Duodenal mucosa (tissue), 2 donors: Measurements from ENCODE around the gene LSAMP.

Experiments used
- H3K27ac ChIP-seq: one replicate; pipeline ENCODE4 v1.7.0; 2013; ENCODE audit warnings: low read depth, low read length
- H3K27me3 ChIP-seq, 2 donors: one replicate each; pipeline ENCODE4 v1.7.0; 2013; ENCODE audit warnings: low read length in 2 of 2, control low read depth in 1 of 2; ENCODE audit not compliant: insufficient read depth in 2 of 2, control insufficient read depth in 1 of 2
- H3K36me3 ChIP-seq, 2 donors: one replicate each; pipeline ENCODE4 v1.7.0; 2013; ENCODE audit warnings: low read length in 2 of 2, control low read depth in 1 of 2; ENCODE audit not compliant: insufficient read depth in 2 of 2, control insufficient read depth in 1 of 2
- H3K4me1 ChIP-seq, 2 donors: one replicate each; pipeline ENCODE4 v1.7.0; 2013; ENCODE audit warnings: low read length in 2 of 2, control low read depth in 1 of 2; ENCODE audit not compliant: insufficient read depth in 2 of 2, control insufficient read depth in 1 of 2
- H3K4me3 ChIP-seq, 2 donors: one replicate each; pipeline ENCODE4 v1.7.0; 2013; ENCODE audit warnings: low read length in 2 of 2, low read depth in 1 of 2
- H3K9ac ChIP-seq, 2 donors: one replicate each; pipeline ENCODE4 v1.7.0; 2013; ENCODE audit warnings: low read length in 2 of 2, low read depth in 1 of 2
- H3K9me3 ChIP-seq, 2 donors: one replicate each; pipeline ENCODE4 v1.7.0; 2013; ENCODE audit warnings: low read length in 2 of 2, control low read depth in 1 of 2; ENCODE audit not compliant: control insufficient read depth in 1 of 2

The LSAMP gene

DNA sequence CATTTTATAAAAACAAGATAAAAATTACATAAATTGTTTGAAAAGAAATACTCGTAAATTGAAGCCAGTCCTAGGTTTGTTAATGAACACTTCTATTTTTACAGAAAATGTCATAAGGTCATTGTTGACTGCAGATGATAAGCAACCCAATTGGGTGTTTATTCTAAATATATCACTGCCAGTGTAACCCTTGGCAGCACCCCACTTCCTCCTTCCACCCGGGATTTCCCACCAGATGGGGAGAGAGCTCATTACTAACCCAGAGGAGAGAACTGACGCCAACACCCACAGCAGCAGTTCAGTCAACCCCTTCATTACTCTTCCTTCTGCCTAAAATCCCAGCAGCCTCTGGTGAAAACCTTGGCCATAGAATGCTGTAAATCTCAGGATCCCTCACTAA lies 514.4 kb downstream of the LSAMP start:
- Histone ChIP-seq H3K36me3 (no peaks in the 10 kb centered on the region), H3K9me3 (no peaks in the 10 kb centered on the region), H3K4me3 (no peak overlapping the region), H3K27me3 (no peaks in the 10 kb centered on the region), H3K4me1 (no peaks in the 10 kb centered on the region), H3K9ac (no peak overlapping the region), H3K27ac (no peak overlapping the region)

DNA sequence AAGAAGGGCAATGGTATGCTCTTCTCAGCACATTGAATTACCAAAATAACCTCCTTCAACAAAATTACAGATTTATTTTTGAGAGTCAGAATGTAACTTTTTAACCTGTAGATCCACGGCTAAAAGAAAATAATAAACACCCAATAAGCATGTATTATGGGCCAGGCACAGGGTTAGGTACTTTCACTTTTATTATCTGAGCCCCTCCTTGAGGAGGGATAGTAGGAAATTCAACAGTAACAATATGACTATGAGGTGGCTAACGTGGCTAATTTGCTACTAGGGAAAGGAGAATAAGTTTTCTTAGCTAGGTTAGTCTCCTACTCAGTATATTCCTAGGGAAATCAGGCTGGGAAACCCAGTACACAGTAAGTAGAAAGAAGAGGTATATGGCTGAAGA lies 515.1 kb downstream of the LSAMP start:
- H3K4me1 ChIP-seq, result no peaks in the 10 kb centered on the region
- H3K9ac ChIP-seq, result no peak overlapping the region
- H3K36me3 ChIP-seq, result no peaks in the 10 kb centered on the region
- H3K9me3 ChIP-seq, result no peaks in the 10 kb centered on the region
- H3K4me3 ChIP-seq, result no peak overlapping the region
- H3K27ac ChIP-seq, result no peak overlapping the region
- H3K27me3 ChIP-seq, result no peaks in the 10 kb centered on the region

- H3K36me3 ChIP-seq, result no peaks in the 10 kb centered on the region
- H3K27ac ChIP-seq, result no peak overlapping the region
- H3K9ac ChIP-seq, result no peak overlapping the region
- H3K9me3 ChIP-seq, result no peaks in the 10 kb centered on the region
- no peaks in the 10 kb centered on the region for H3K27me3 ChIP-seq
- no peak overlapping the region for H3K4me3 ChIP-seq
- H3K4me1 ChIP-seq, result no peaks in the 10 kb centered on the region
These were observed 516.9 kb downstream of the LSAMP start for GRCh38 chr3:115928376-115928775.

DNA sequence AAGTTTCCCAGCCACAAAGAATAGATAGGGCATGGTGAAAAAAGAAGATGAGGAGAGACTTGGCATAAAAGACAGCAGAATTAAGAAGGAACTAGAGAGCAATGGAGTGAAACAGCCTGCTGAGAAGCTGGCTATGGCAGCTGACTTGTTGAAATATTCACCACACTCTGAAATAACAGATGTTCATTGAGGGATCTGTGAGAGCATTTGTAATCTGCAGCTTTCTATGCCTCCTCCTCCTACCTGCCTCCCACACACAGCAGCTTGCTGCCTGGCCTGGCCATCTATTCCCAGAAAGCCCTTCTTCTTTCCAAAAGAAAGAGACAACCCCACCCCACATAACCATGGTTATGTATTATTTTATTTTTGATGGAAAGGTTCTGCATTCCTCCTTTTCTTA lies 518.1 kb downstream of the LSAMP start:
- H3K27ac ChIP-seq, result no peak overlapping the region
- H3K9me3 ChIP-seq, result no peaks in the 10 kb centered on the region
- H3K27me3 ChIP-seq, result no peaks in the 10 kb centered on the region
- H3K36me3 ChIP-seq, result no peaks in the 10 kb centered on the region
- H3K9ac ChIP-seq, result no peak overlapping the region
- no peak overlapping the region for H3K4me3 ChIP-seq
- H3K4me1 ChIP-seq, result no peaks in the 10 kb centered on the region

GRCh38 chr3:115922681-115923347 lies 522.5 kb downstream of the LSAMP start:
- no peaks in the 10 kb centered on the region for H3K36me3 ChIP-seq
- no peak overlapping the region for H3K4me3 ChIP-seq
- H3K27ac ChIP-seq, result no peak overlapping the region
- no peaks in the 10 kb centered on the region for H3K4me1 ChIP-seq
- H3K9me3 ChIP-seq, result no peaks in the 10 kb centered on the region
- no peak overlapping the region for H3K9ac ChIP-seq
- no peaks in the 10 kb centered on the region for H3K27me3 ChIP-seq

DNA sequence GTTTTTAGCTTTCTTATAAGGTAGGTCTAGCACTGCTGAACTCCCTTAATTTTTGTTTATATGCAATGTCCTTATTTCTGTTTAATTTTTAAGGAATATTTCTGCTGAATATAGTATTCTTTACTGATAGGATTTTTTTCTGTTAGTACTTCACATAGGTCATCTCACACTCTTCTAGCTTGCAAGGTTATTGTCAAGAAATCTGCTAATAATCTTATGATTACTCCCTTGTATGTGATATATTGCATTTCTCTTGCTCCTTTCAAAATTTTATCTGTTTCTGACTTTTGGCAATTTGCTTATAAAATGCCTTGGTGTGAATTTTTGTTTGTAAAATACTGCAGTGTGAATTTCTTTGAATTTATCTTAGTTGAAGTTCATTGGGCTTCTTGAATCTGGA lies 523.6 kb downstream of the LSAMP start:
- no peaks in the 10 kb centered on the region for H3K36me3 ChIP-seq
- H3K9me3 ChIP-seq, result no peaks in the 10 kb centered on the region
- no peak overlapping the region for H3K4me3 ChIP-seq
- no peak overlapping the region for H3K27ac ChIP-seq
- H3K27me3 ChIP-seq, result no peaks in the 10 kb centered on the region
- H3K4me1 ChIP-seq, result no peaks in the 10 kb centered on the region
- no peak overlapping the region for H3K9ac ChIP-seq

- H3K36me3 ChIP-seq, result no peaks in the 10 kb centered on the region
- H3K4me3 ChIP-seq, result no peak overlapping the region
- no peaks in the 10 kb centered on the region for H3K4me1 ChIP-seq
These were observed 526.4 kb downstream of the LSAMP start for GRCh38 chr3:115918900-115919299.

GRCh38 chr3:115916866-115917265 lies 528.4 kb downstream of the LSAMP start:
- H3K27me3 ChIP-seq, result no peaks in the 10 kb centered on the region
- H3K9ac ChIP-seq, result no peak overlapping the region
- H3K27ac ChIP-seq, result no peak overlapping the region
- no peak overlapping the region for H3K4me3 ChIP-seq
- H3K9me3 ChIP-seq, result no peaks in the 10 kb centered on the region
- no peaks in the 10 kb centered on the region for H3K4me1 ChIP-seq
- H3K36me3 ChIP-seq, result no peaks in the 10 kb centered on the region

More at GRCh38 chr3:115918900-115919299, 526.4 kb downstream of the LSAMP start:
- Histone ChIP-seq H3K27ac (no peak overlapping the region), H3K27me3 (no peaks in the 10 kb centered on the region), H3K9ac (no peak overlapping the region), H3K9me3 (no peaks in the 10 kb centered on the region)

- Histone ChIP-seq H3K9me3 (no peaks in the 10 kb centered on the region), H3K4me3 (no peak overlapping the region), H3K4me1 (no peaks in the 10 kb centered on the region), H3K36me3 (no peaks in the 10 kb centered on the region), H3K27ac (no peak overlapping the region), H3K27me3 (no peaks in the 10 kb centered on the region), H3K9ac (no peak overlapping the region)
These were observed 530.2 kb downstream of the LSAMP start for GRCh38 chr3:115915061-115915460.

- H3K4me3 ChIP-seq, result no peak overlapping the region
- no peaks in the 10 kb centered on the region for H3K27me3 ChIP-seq
- H3K27ac ChIP-seq, result no peak overlapping the region
- no peaks in the 10 kb centered on the region for H3K4me1 ChIP-seq
- no peaks in the 10 kb centered on the region for H3K9me3 ChIP-seq
- H3K9ac ChIP-seq, result no peak overlapping the region
- no peaks in the 10 kb centered on the region for H3K36me3 ChIP-seq
These were observed 532.1 kb downstream of the LSAMP start for GRCh38 chr3:115913069-115913686.
